Common myeloid progenitor, CD34-positive (primary cell): ENCODE measurements around the gene LRP1-AS.
A peak's percentile ranks its signal among the peaks of the same experiment; 100 is the strongest.

Experiments used
- CTCF ChIA-PET: fragments of 350-600 bp; sonication (Branson Sonifier 250); formaldehyde crosslinking; loops from one replicate; lab custom pipeline; 2021; ENCODE audit warnings: antibody characterized with exemption; lab: Charles Lee
- POLR2A ChIA-PET: fragments of 350-600 bp; sonication (Branson Sonifier 250); formaldehyde crosslinking; loops from one replicate; lab custom pipeline; 2021; ENCODE audit warnings: antibody characterized with exemption; lab: Charles Lee
- DNase-seq, 3 donors: peaks; one replicate each; pipeline versions ENCODE4 v3.0.0 to v3.0.0-alpha.2; 2013
- H3K27ac ChIP-seq, 2 experiments: 1 replicate in 1 of 2; 2 replicates in 1 of 2; pipeline ENCODE4 v1.7.0; 2013; ENCODE audit warnings: inconsistent platforms in 2 of 2, low read length in 2 of 2, mild to moderate bottlenecking in 2 of 2, low read depth in 1 of 2, moderate library complexity in 1 of 2; ENCODE audit not compliant: severe bottlenecking in 2 of 2, insufficient read depth in 1 of 2, poor library complexity in 1 of 2
- H3K27me3 ChIP-seq, 5 experiments: replicated peaks in 2 of 5; 1 replicate in 3 of 5; 2 replicates in 2 of 5; pipeline versions ENCODE4 v1.6.1 to v1.7.0; 2013; ENCODE audit warnings: low read length in 4 of 5, mild to moderate bottlenecking in 2 of 5, moderate library complexity in 2 of 5, inconsistent platforms in 1 of 5; ENCODE audit not compliant: insufficient read depth in 5 of 5, control insufficient read depth in 4 of 5
- H3K36me3 ChIP-seq, 4 experiments: 1 replicate in 2 of 4; 2 replicates in 2 of 4; pipeline versions ENCODE4 v1.6.1 to v1.7.0; 2013; ENCODE audit warnings: low read length in 3 of 4, control low read depth in 1 of 4, mild to moderate bottlenecking in 1 of 4; ENCODE audit not compliant: control insufficient read depth in 4 of 4, insufficient read depth in 4 of 4
- H3K4me1 ChIP-seq, 4 experiments: 1 replicate in 3 of 4; 2 replicates in 1 of 4; pipeline versions ENCODE4 v1.6.1 to v1.7.1; 2013; ENCODE audit warnings: low read length in 3 of 4, mild to moderate bottlenecking in 3 of 4, control low read depth in 1 of 4, inconsistent platforms in 1 of 4, moderate library complexity in 1 of 4; ENCODE audit not compliant: control insufficient read depth in 4 of 4, insufficient read depth in 4 of 4; ENCODE audit errors: control extremely low read depth in 1 of 4
- H3K4me3 ChIP-seq, 7 experiments: 1 replicate in 4 of 7; 2 replicates in 3 of 7; pipeline versions ENCODE4 v1.5.1 to v1.7.0; 2013; ENCODE audit warnings: mild to moderate bottlenecking in 7 of 7, low read length in 6 of 7, moderate library complexity in 6 of 7, inconsistent platforms in 2 of 7, low read depth in 2 of 7, control low read depth in 1 of 7; ENCODE audit not compliant: insufficient read depth in 4 of 7, control insufficient read depth in 1 of 7; ENCODE audit errors: extremely low read depth in 1 of 7
- H3K9me3 ChIP-seq, 5 experiments: 1 replicate in 4 of 5; 2 replicates in 1 of 5; pipeline versions ENCODE4 v1.6.1 to v1.7.1; 2013; ENCODE audit warnings: low read length in 4 of 5, mild to moderate bottlenecking in 2 of 5, inconsistent platforms in 1 of 5, low read depth in 1 of 5, moderate library complexity in 1 of 5; ENCODE audit not compliant: control insufficient read depth in 4 of 5, insufficient read depth in 2 of 5; ENCODE audit errors: control extremely low read depth in 1 of 5
- WGBS: methylation state at CpG from one replicate; pipeline ENCODE4 v1.1.5; 2013; ENCODE audit not compliant: insufficient coverage; 5-methylcytosine and 5-hydroxymethylcytosine counted together

The LRP1-AS gene

GRCh38 chr12:57111031-57111734, 36.2 kb downstream of the LRP1-AS start, which contains the start of gene STAT6:
Gene STAT6, minus strand, starts transcription at chr12:57111362. Its CDS starts 3,084 bp downstream, at chr12:57108278.
- ChIA-PET POLR2A (interaction anchor here (0.6 to 3.5 kb wide), 15 partner anchors 9 to 372 kb away, joined by 3 to 42 read pairs (median 4); partner anchors contain the start of genes NAB2 and NEMP1), CTCF (interaction anchor here (0.8 to 27.7 kb wide), 24 partner anchors 11 to 367 kb away, joined by 3 to 835 read pairs (median 6); partner anchors contain the start of genes LRP1 and NEMP1)
- Histone ChIP-seq H3K27me3 (no peaks in the 10 kb centered on the region), H3K4me1 (peaks cover 6 to 37% (median 30%) of the 10 kb centered on the region in 4 experiments), H3K27ac (peak within 1 kb of the TSS; percentile 85 to 95), H3K4me3 (peak within 1 kb of the TSS; percentile 72 to 98 (median 90)), H3K9me3 (no peaks in the 10 kb centered on the region), H3K36me3 (peaks cover 8 to 25% (median 21%) of the 10 kb centered on the region in 4 experiments)
- DNase-seq: peak; percentile 92 to 96 (median 94)
- WGBS: 0% methylated on average over 5 of the region's 13 CpGs

DNA sequence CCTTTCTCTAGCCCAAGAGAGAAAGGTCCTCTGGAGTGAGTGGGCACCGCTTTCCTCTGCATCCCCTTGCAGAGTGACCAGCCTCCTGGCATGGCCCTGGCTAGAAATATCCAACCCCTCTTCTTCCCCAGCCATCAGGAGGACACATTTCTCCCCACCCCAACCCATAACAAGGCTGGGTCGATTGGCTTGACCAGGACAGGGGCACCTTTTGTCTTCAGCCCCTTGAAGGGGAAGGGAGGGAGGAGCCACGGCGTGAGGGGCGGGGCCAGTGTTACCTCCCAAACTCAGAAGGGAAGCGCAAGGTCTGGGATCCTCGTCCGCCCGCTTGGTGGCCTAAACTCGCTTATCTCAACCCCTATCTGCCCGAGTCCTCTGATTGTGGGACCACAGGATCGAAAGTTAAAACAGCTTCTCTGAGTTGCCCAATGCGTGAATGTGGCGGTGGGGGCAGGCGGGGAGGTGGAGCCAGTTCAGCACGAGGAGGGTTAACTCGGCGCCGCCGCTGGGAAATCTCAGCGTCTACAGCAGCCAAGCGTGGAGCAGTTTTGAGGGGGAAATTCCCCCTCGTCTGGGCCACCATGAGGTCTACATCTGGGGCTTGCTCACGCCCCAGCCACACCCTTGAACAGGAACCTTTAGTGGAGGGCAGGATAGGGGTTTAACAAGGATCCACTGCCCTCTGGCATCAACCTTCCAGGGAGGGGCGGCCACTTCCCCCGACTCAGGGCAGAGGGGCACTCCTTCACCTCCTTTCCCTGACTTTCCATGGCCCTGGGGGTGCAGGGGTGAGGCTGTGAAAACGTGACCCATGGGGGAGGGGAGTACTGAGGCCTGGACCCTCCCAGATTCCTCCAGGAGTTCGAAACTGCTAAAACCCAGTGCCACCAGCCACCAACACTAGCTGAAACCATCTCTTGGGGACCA, 37.1 kb downstream of the LRP1-AS start:
- DNase-seq: peak; percentile 54 to 73 (median 64)
- H3K36me3 ChIP-seq: peaks cover 8 to 33% (median 29%) of the 10 kb centered on the region in 4 experiments
- POLR2A ChIA-PET: interaction anchor here (0.6 to 3.5 kb wide), 5 partner anchors 18 to 57 kb away, joined by 3 to 42 read pairs (median 4); partner anchors contain the start of gene NAB2
- peak overlapping the region; percentile 85 to 95 for H3K27ac ChIP-seq
- CTCF ChIA-PET: interaction anchor here (0.9 to 27.7 kb wide), 11 partner anchors 12 to 109 kb away, joined by 3 to 835 read pairs (median 13); partner anchors contain the start of gene NEMP1
- H3K4me1 ChIP-seq: peaks cover 6 to 37% (median 30%) of the 10 kb centered on the region in 4 experiments
- H3K27me3 ChIP-seq: no peaks in the 10 kb centered on the region
- 3% methylated on average over 24 of the region's 28 CpGs for WGBS
- peak overlapping the region; percentile 72 to 98 (median 90) for H3K4me3 ChIP-seq
- no peaks in the 10 kb centered on the region for H3K9me3 ChIP-seq

DNA sequence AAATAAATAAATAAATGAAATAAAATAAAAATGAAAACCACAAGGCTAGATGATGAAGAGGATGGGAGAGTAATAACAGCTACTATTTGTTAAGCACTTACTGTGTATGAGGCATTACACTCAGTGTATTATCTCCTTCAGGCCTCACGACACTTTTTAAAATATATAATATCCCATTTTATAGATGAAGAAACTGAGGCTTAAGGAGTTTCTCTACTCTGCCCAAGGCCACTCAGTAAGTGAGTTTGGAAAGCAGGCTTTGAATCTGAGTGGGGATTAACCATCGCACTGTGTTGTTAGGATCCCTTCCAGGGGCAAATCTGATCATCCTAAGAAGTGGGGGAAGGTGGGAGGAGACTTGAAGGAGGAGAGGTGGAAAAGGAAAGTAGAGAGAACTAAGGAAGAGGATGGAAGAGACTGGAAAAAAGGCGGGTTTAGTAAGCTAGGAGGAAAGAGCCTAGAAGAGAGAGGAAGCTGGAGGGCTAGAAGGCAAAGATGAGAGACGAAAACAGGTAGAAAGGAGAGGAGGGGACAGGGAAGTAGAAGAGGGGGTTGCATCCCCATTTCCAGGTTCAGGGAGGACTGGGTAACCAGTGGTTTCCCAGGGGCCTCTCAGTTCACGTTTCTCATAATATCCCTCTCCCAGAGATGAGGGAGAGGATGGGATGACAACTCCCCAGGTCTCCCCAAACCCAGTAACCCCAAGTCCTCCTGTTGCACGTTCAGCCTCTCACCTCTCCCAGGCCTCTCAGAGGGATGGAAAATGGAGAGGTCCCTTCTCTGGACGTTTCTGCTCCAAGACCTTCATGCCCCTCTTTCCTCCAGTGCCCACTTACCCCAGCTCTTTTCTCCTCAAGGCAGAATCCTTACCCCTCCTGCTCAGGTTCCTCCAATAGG, 38.0 kb downstream of the LRP1-AS start:
- POLR2A ChIA-PET: interaction anchor here (3.5 kb wide), 1 partner anchor 21 kb away, joined by 42 read pairs; the partner anchor contains the start of gene NAB2
- peaks cover 13 to 43% (median 37%) of the 10 kb centered on the region in 4 experiments for H3K36me3 ChIP-seq
- peaks cover 6 to 37% (median 30%) of the 10 kb centered on the region in 4 experiments for H3K4me1 ChIP-seq
- CTCF ChIA-PET: interaction anchor here (8.0 to 27.7 kb wide), 3 partner anchors 13 to 39 kb away, joined by 60 to 835 read pairs (median 244); partner anchors contain the start of gene NEMP1
- no peaks in the 10 kb centered on the region for H3K27me3 ChIP-seq
- no peaks in the 10 kb centered on the region for H3K9me3 ChIP-seq
- H3K27ac ChIP-seq: peak overlapping the region in 1 of 2 experiments; percentile 95
- H3K4me3 ChIP-seq: peak overlapping the region in 6 of 7 experiments; percentile 84 to 98 (median 90)
- WGBS: 70% methylated on average over 4 of the region's 7 CpGs
- no peak for DNase-seq

GRCh38 chr12:57107456-57108155, 39.8 kb downstream of the LRP1-AS start:
- Histone ChIP-seq H3K27me3 (no peaks in the 10 kb centered on the region), H3K4me3 (no peak overlapping the region), H3K9me3 (no peaks in the 10 kb centered on the region), H3K4me1 (peaks cover 6 to 35% (median 29%) of the 10 kb centered on the region in 4 experiments), H3K27ac (no peak overlapping the region), H3K36me3 (peaks cover 13 to 52% (median 46%) of the 10 kb centered on the region in 4 experiments)
- WGBS: 99% methylated on average over 4 of the region's 7 CpGs
- DNase-seq: no peak
- ChIA-PET CTCF (interaction anchor here (1.2 to 27.7 kb wide), 6 partner anchors 8 to 65 kb away, joined by 3 to 835 read pairs (median 33); partner anchors contain the start of gene NEMP1), POLR2A (no interaction called here)

GRCh38 chr12:57106021-57106708, 41.3 kb downstream of the LRP1-AS start:
- ChIA-PET POLR2A (no interaction called here), CTCF (interaction anchor here (1.8 to 27.7 kb wide), 4 partner anchors 10 to 35 kb away, joined by 6 to 835 read pairs (median 152); partner anchors contain the start of gene NEMP1)
- WGBS: 95% methylated on average over 9 of the region's 9 CpGs
- Histone ChIP-seq H3K27me3 (no peaks in the 10 kb centered on the region), H3K27ac (no peak overlapping the region), H3K4me1 (peaks cover 6 to 28% (median 23%) of the 10 kb centered on the region in 4 experiments), H3K36me3 (peaks cover 13 to 61% (median 52%) of the 10 kb centered on the region in 4 experiments), H3K9me3 (no peaks in the 10 kb centered on the region), H3K4me3 (no peak overlapping the region)
- no peak for DNase-seq
